ENCODE measurements around the gene SIRT7. TPM values are rescaled to one million over a fixed set of nuclear protein-coding genes. Genes with fewer than 3 reads are reported as not detected.
"Not testable (repeated sequence)": the region's sequence is repeated elsewhere in the genome, so short reads cannot be mapped to it uniquely, and the experiment has no call there.

Gene SIRT7
- total RNA-seq, 3 donors from 2014 or later, result 50.1 to 83.5 (median 73.7) TPM

DNA sequence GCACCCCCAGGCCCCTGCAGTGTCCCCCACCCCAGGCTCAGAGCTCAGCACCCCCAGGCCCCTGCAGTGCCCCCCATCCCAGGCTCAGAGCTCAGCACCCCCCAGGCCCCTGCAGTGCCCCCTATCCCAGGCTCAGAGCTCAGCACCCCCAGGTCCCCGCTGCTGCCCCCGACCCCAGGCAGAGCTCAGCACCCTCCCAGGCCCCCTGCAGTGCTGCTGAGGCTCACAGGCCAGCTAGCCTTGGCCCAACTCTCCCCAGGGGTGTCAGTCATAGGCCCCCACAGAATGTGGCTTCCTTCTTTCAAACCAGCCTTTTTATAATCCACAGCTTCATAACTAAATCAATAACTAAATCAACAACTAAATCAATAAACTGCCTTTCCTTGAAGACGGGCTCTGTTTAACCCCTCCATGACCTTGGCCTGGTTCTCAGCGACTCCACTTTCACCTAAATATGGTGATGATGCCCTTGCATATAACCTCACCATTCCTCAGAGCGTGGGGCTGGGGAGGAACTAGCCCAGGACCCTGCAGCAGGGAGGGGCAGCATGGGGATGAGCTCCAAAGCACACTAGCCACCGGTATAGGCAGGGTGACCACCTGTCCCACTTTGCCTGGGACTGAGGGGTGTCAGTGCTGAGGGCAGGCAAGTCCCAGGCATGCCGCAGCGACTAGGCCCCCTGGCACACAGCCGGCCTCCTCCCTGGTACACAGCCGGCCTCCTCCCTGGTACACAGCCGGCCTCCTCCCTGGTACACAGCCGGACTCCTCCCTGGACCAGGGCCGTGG, 38.0 kb upstream of the SIRT7 start:
- Histone ChIP-seq H3K9me3 (no peaks in the 10 kb centered on the region), H3K4me1 (ENCODE audit: low read depth) (peaks cover 17% of the 10 kb centered on the region), H3K4me3 (no peak overlapping the region), H3K36me3 (ENCODE audit: low read depth) (no peaks in the 10 kb centered on the region)
- DNase-seq, result no peak
- intact Hi-C loops (cut with DNase I, micrococcal nuclease), result no loop called here
- TF ChIP-seq, protein P1, sequence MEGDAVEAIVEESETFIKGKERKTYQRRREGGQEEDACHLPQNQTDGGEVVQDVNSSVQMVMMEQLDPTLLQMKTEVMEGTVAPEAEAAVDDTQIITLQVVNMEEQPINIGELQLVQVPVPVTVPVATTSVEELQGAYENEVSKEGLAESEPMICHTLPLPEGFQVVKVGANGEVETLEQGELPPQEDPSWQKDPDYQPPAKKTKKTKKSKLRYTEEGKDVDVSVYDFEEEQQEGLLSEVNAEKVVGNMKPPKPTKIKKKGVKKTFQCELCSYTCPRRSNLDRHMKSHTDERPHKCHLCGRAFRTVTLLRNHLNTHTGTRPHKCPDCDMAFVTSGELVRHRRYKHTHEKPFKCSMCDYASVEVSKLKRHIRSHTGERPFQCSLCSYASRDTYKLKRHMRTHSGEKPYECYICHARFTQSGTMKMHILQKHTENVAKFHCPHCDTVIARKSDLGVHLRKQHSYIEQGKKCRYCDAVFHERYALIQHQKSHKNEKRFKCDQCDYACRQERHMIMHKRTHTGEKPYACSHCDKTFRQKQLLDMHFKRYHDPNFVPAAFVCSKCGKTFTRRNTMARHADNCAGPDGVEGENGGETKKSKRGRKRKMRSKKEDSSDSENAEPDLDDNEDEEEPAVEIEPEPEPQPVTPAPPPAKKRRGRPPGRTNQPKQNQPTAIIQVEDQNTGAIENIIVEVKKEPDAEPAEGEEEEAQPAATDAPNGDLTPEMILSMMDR (IDR thresholded peaks at IDR 0.05), result no peak
- no peak for ATAC-seq

DNA sequence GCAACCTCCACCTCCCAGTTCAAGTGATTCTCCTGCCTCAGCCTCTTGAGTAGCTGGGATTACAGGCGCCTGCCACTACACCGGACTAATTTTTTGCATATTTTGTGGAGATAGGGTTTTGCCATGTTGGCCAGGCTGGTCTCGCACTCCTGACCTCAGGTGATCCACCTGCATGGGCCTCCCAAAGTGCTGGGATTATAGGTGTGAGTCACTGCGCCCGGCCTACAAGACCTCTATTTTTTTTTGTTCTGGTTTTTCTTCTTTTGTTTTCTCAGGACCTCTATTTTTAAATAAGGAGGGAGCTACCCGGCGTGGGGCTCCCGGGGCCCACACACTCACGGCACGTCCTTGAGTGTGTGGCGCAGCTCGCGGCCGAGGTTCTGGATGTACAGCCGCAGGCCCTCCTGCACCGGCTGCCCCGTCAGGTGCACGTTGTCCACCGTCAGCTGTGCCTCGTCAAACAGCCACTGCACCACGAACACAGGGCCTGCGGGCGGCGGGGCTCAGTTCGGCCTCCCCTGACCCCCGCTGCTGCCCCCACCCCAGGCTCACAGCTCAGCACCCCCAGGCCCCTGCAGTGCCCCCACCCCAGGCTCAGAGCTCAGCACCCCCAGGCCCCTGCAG, 37.2 kb upstream of the SIRT7 start:
- intact Hi-C loops (cut with DNase I, micrococcal nuclease), result no loop called here
- Histone ChIP-seq H3K4me3 (no peak overlapping the region), H3K36me3 (ENCODE audit: low read depth) (no peaks in the 10 kb centered on the region), H3K9me3 (no peaks in the 10 kb centered on the region), H3K4me1 (ENCODE audit: low read depth) (peaks cover 11% of the 10 kb centered on the region)
- TF ChIP-seq, protein P1 (IDR thresholded peaks at IDR 0.05), result no peak
- DNase-seq (no peak), ATAC-seq (no peak)

DNA sequence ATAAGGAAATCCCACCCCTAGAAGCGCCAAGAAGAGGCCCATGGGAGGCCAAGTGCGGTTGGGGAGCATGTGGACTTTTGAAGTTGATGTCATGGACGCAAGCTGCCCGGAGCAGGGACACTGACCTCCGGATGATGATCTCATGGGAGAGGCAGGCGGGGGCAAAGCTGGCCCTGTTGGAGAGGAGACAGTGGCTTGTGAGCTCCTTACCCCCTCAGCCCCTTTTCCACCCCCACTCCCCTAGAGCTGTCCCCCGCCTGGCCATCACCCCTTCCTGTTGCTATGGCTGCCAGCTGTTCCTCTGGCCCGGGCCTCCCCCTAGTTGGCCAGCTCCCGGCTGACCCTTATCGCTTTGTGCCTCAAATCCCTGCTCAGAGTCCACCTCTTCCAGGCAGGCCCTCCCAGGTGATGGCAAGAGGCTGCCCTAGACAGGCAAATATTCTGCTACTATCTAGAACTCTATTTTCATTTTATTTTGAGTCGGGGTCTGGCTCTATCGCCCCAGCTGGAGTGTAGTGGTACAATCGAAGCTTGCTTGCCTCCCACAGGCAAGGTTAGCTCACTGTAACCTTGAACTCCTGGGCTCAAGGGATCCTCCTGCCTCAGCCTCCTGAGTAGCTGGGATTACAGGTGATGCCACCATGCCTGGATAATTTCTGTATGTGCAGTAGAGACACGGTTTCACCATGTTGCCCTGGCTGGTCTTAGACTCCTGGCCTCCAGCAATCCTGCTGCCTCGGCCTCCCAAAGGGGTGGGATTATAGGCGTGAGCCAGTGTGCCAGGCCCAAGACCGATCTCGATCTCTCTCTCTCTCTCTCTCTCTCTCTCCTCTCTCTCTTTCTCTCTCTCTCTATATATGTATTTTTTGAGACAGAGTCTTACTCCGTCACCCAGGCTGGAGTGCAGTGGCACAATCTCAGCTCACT, 36.4 kb upstream of the SIRT7 start:
- no peak for DNase-seq
- no peak for ATAC-seq
- H3K4me3 ChIP-seq, result no peak overlapping the region
- TF ChIP-seq, protein P1 (IDR thresholded peaks at IDR 0.05), result no peak
- peaks cover 4% of the 10 kb centered on the region for H3K4me1 ChIP-seq (ENCODE audit: low read depth)
- no peaks in the 10 kb centered on the region for H3K36me3 ChIP-seq (ENCODE audit: low read depth)
- no peaks in the 10 kb centered on the region for H3K9me3 ChIP-seq
- intact Hi-C loops (cut with DNase I, micrococcal nuclease), result no loop called here

DNA sequence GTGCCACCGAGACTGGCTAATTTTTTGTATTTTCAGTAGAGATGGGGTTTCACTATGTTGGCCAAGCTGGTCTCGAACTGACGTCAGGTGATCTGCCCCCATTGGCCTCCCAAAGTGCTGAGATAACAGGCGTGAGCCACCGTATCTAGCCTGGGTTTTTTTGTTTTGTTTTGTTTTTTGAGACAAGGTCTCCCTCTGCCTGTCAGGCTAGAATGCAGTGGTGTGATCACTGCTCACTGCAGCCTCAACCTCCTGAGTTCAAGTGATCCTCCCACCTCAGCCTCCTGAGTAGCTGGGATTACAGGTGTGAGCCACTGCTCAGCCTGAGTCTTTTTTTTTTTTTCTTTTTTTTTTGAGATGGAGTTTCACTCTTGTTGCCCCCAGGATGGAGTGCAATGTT, 35.5 kb upstream of the SIRT7 start:
- intact Hi-C loops (cut with DNase I, micrococcal nuclease); H3K36me3 ChIP-seq (ENCODE audit: low read depth); DNase-seq; H3K9me3 ChIP-seq; ATAC-seq; H3K4me3 ChIP-seq; H3K4me1 ChIP-seq (ENCODE audit: low read depth): not testable (repeated sequence)

DNA sequence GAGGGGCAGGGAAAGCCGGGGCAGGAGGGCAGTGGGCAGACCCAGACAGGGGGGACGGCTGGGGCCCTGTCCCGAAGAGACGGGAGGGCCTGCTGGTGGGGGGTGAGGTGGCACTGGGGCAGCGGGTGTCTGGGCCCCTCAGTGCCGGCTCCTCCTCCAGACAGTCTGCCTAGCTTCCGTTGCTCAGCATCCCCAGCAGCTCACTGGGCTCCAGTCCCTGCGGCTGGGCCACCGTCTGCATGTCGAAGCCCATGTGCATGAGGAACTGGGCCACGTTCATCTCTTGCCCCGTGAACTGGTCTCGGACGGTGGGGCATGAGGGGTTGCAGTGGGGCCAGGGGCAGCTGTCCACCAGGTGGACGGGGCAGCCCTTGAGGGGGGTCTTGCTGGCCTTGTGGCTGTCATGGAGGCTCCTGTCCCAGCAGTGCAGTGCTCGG, 34.8 kb upstream of the SIRT7 start:
- H3K4me1 ChIP-seq (ENCODE audit: low read depth), result no peaks in the 10 kb centered on the region
- no peak overlapping the region for H3K4me3 ChIP-seq
- H3K36me3 ChIP-seq (ENCODE audit: low read depth), result no peaks in the 10 kb centered on the region
- TF ChIP-seq, protein P1 (IDR thresholded peaks at IDR 0.05), result no peak
- no peaks in the 10 kb centered on the region for H3K9me3 ChIP-seq
- DNase-seq (no peak), ATAC-seq (no peak)
- intact Hi-C loops (cut with DNase I, micrococcal nuclease), result no loop called here

Data from mucosa of descending colon (tissue), 3 donors.